ENCODE measurements around the gene TNFRSF18.

The TNFRSF18 gene

GRCh38 chr1:1206966-1207531 is 657 bp upstream of the TNFRSF18 start:
- Histone ChIP-seq H3K4me3 (ENCODE audit: low read depth, low read length) (peak overlapping the region; percentile 57; the same call in 1 of the 2 replicates), H3K27me3 (ENCODE audit: control insufficient read depth, insufficient read depth, low read length) (peaks cover 45% of the 10 kb centered on the region), H3K36me3 (ENCODE audit: control insufficient read depth, insufficient read depth, low read length) (no peaks in the 10 kb centered on the region), H3K27ac (ENCODE audit: low read depth, low read length) (no peak overlapping the region), H3K4me1 (ENCODE audit: control insufficient read depth, insufficient read depth, low read length) (peaks cover 22% of the 10 kb centered on the region), H3K9me3 (ENCODE audit: control insufficient read depth, insufficient read depth, low read depth, low read length) (no peaks in the 10 kb centered on the region), H3K9ac (ENCODE audit: low read length) (no peak overlapping the region)

- no peaks in the 10 kb centered on the region for H3K9me3 ChIP-seq (ENCODE audit: control insufficient read depth, insufficient read depth, low read depth, low read length)
- peaks cover 45% of the 10 kb centered on the region for H3K27me3 ChIP-seq (ENCODE audit: control insufficient read depth, insufficient read depth, low read length)
- H3K4me3 ChIP-seq (ENCODE audit: low read depth, low read length) = peak overlapping the region; percentile 57
- H3K27ac ChIP-seq (ENCODE audit: low read depth, low read length) = no peak overlapping the region
- peaks cover 22% of the 10 kb centered on the region for H3K4me1 ChIP-seq (ENCODE audit: control insufficient read depth, insufficient read depth, low read length)
- no peaks in the 10 kb centered on the region for H3K36me3 ChIP-seq (ENCODE audit: control insufficient read depth, insufficient read depth, low read length)
- peak overlapping the region; percentile 22 for H3K9ac ChIP-seq (ENCODE audit: low read length)
Measured at GRCh38 chr1:1205769-1206375, 520 bp downstream of the TNFRSF18 start.

- Histone ChIP-seq H3K27ac (ENCODE audit: low read depth, low read length) (no peak overlapping the region), H3K4me1 (ENCODE audit: control insufficient read depth, insufficient read depth, low read length) (peaks cover 25% of the 10 kb centered on the region), H3K27me3 (ENCODE audit: control insufficient read depth, insufficient read depth, low read length) (peaks cover 50% of the 10 kb centered on the region), H3K36me3 (ENCODE audit: control insufficient read depth, insufficient read depth, low read length) (no peaks in the 10 kb centered on the region), H3K9me3 (ENCODE audit: control insufficient read depth, insufficient read depth, low read depth, low read length) (no peaks in the 10 kb centered on the region), H3K9ac (ENCODE audit: low read length) (no peak overlapping the region), H3K4me3 (ENCODE audit: low read depth, low read length) (no peak overlapping the region)
Measured at GRCh38 chr1:1204998-1205768, 1.2 kb downstream of the TNFRSF18 start.

GRCh38 chr1:1204425-1204920 is 1.9 kb downstream of the TNFRSF18 start:
- no peak overlapping the region for H3K27ac ChIP-seq (ENCODE audit: low read depth, low read length)
- no peaks in the 10 kb centered on the region for H3K36me3 ChIP-seq (ENCODE audit: control insufficient read depth, insufficient read depth, low read length)
- H3K4me1 ChIP-seq (ENCODE audit: control insufficient read depth, insufficient read depth, low read length) = peaks cover 25% of the 10 kb centered on the region
- no peak overlapping the region for H3K9ac ChIP-seq (ENCODE audit: low read length)
- no peaks in the 10 kb centered on the region for H3K9me3 ChIP-seq (ENCODE audit: control insufficient read depth, insufficient read depth, low read depth, low read length)
- peaks cover 50% of the 10 kb centered on the region for H3K27me3 ChIP-seq (ENCODE audit: control insufficient read depth, insufficient read depth, low read length)
- H3K4me3 ChIP-seq (ENCODE audit: low read depth, low read length) = no peak overlapping the region

- no peak overlapping the region for H3K27ac ChIP-seq (ENCODE audit: low read depth, low read length)
- peaks cover 25% of the 10 kb centered on the region for H3K4me1 ChIP-seq (ENCODE audit: control insufficient read depth, insufficient read depth, low read length)
- peaks cover 50% of the 10 kb centered on the region for H3K27me3 ChIP-seq (ENCODE audit: control insufficient read depth, insufficient read depth, low read length)
- no peaks in the 10 kb centered on the region for H3K9me3 ChIP-seq (ENCODE audit: control insufficient read depth, insufficient read depth, low read depth, low read length)
- H3K36me3 ChIP-seq (ENCODE audit: control insufficient read depth, insufficient read depth, low read length) = no peaks in the 10 kb centered on the region
- H3K4me3 ChIP-seq (ENCODE audit: low read depth, low read length) = no peak overlapping the region
- H3K9ac ChIP-seq (ENCODE audit: low read length) = no peak overlapping the region
Measured at GRCh38 chr1:1203561-1204424, 2.6 kb downstream of the TNFRSF18 start.

- H3K27ac ChIP-seq (ENCODE audit: low read depth, low read length) = no peak overlapping the region
- no peak overlapping the region for H3K4me3 ChIP-seq (ENCODE audit: low read depth, low read length)
- H3K27me3 ChIP-seq (ENCODE audit: control insufficient read depth, insufficient read depth, low read length) = peaks cover 50% of the 10 kb centered on the region
- peaks cover 20% of the 10 kb centered on the region for H3K4me1 ChIP-seq (ENCODE audit: control insufficient read depth, insufficient read depth, low read length)
- no peaks in the 10 kb centered on the region for H3K36me3 ChIP-seq (ENCODE audit: control insufficient read depth, insufficient read depth, low read length)
- H3K9me3 ChIP-seq (ENCODE audit: control insufficient read depth, insufficient read depth, low read depth, low read length) = no peaks in the 10 kb centered on the region
- H3K9ac ChIP-seq (ENCODE audit: low read length) = no peak overlapping the region
Measured at GRCh38 chr1:1202831-1203560, 3.4 kb downstream of the TNFRSF18 start.

- Histone ChIP-seq H3K4me3 (ENCODE audit: low read depth, low read length) (peak overlapping the region; percentile 58), H3K9me3 (ENCODE audit: control insufficient read depth, insufficient read depth, low read depth, low read length) (no peaks in the 10 kb centered on the region), H3K4me1 (ENCODE audit: control insufficient read depth, insufficient read depth, low read length) (peaks cover 7% of the 10 kb centered on the region), H3K36me3 (ENCODE audit: control insufficient read depth, insufficient read depth, low read length) (no peaks in the 10 kb centered on the region), H3K27me3 (ENCODE audit: control insufficient read depth, insufficient read depth, low read length) (peaks cover 37% of the 10 kb centered on the region), H3K27ac (ENCODE audit: low read depth, low read length) (no peak overlapping the region), H3K9ac (ENCODE audit: low read length) (no peak overlapping the region)
Measured at GRCh38 chr1:1200876-1201810, 5.2 kb downstream of the TNFRSF18 start.

GRCh38 chr1:1199961-1200875 is 6.2 kb downstream of the TNFRSF18 start:
- peaks cover 3% of the 10 kb centered on the region; the same call in 1 of the 2 replicates for H3K4me1 ChIP-seq (ENCODE audit: control insufficient read depth, insufficient read depth, low read length)
- H3K27ac ChIP-seq (ENCODE audit: low read depth, low read length) = no peak overlapping the region
- H3K9ac ChIP-seq (ENCODE audit: low read length) = no peak overlapping the region
- H3K4me3 ChIP-seq (ENCODE audit: low read depth, low read length) = peak overlapping the region; percentile 58; the same call in 1 of the 2 replicates
- H3K27me3 ChIP-seq (ENCODE audit: control insufficient read depth, insufficient read depth, low read length) = peaks cover 28% of the 10 kb centered on the region
- H3K9me3 ChIP-seq (ENCODE audit: control insufficient read depth, insufficient read depth, low read depth, low read length) = peaks cover 3% of the 10 kb centered on the region; the same call in 1 of the 2 replicates
- H3K36me3 ChIP-seq (ENCODE audit: control insufficient read depth, insufficient read depth, low read length) = no peaks in the 10 kb centered on the region

Measured in HUES6 (cell line).